CD4-positive, alpha-beta T cell (primary cell): Measurements from ENCODE around the gene AGFG2. TPM values are rescaled to one million over a fixed set of nuclear protein-coding genes. Genes with fewer than 3 reads are reported as not detected.

Source experiments
- ATAC-seq: fragments of 200-7000 bp; cut with Tn5 transposase; one replicate; pipeline ENCODE4 v1.10.0; 2022; ENCODE audit warnings: mild to moderate bottlenecking; ENCODE audit not compliant: poor library complexity
- CTCF ChIA-PET: fragments of 350-600 bp; sonication (Branson Sonifier 250); formaldehyde crosslinking; loops from one replicate; lab custom pipeline; 2021; ENCODE audit warnings: antibody characterized with exemption, inconsistent platforms; lab: Charles Lee
- POLR2A ChIA-PET: fragments of 350-600 bp; sonication (Branson Sonifier 250); formaldehyde crosslinking; loops from one replicate; lab custom pipeline; 2021; ENCODE audit warnings: antibody characterized with exemption, inconsistent platforms; lab: Charles Lee
- DNase-seq, 14 experiments: peaks; one replicate each; pipeline ENCODE4 v3.0.0-alpha.2; 2013 to 2020; ENCODE audit warnings: mixed read lengths in 2 of 14
- H3K27ac ChIP-seq, 2 donors: one replicate each; pipeline versions ENCODE4 v1.5.1 to v1.7.0; 2013; ENCODE audit warnings: low read length in 2 of 2, low read depth in 1 of 2, mild to moderate bottlenecking in 1 of 2
- H3K27me3 ChIP-seq, 2 experiments: 1 replicate in 1 of 2; 2 replicates in 1 of 2; pipeline versions ENCODE4 v1.6.1 to v1.7.0; 2013; ENCODE audit warnings: low read length in 2 of 2, control low read depth in 1 of 2, mild to moderate bottlenecking in 1 of 2, moderate library complexity in 1 of 2; ENCODE audit not compliant: insufficient read depth in 2 of 2, control insufficient read depth in 1 of 2
- H3K36me3 ChIP-seq: one replicate; pipeline ENCODE4 v1.6.1; 2013; ENCODE audit warnings: low read length, control low read depth; ENCODE audit not compliant: insufficient read depth
- H3K4me1 ChIP-seq: one replicate; pipeline ENCODE4 v1.6.1; 2013; ENCODE audit warnings: low read length, control low read depth; ENCODE audit not compliant: insufficient read depth
- H3K4me3 ChIP-seq: one replicate; pipeline ENCODE4 v1.5.1; 2013; ENCODE audit warnings: mild to moderate bottlenecking, low read length, moderate library complexity
- H3K9me3 ChIP-seq, 2 experiments: 1 replicate in 1 of 2; 2 replicates in 1 of 2; pipeline versions ENCODE4 v1.6.1 to v1.7.0; 2013; ENCODE audit warnings: low read length in 2 of 2, mild to moderate bottlenecking in 2 of 2, control low read depth in 1 of 2, moderate library complexity in 1 of 2; ENCODE audit not compliant: control insufficient read depth in 1 of 2, insufficient read depth in 1 of 2
- H3K27ac Mint-ChIP-seq: one replicate; pipeline ENCODE4 v1.8.0; 2020; ENCODE audit warnings: mixed read lengths
- H3K27me3 Mint-ChIP-seq: one replicate; pipeline ENCODE4 v1.8.0; 2021; ENCODE audit warnings: mixed read lengths
- H3K36me3 Mint-ChIP-seq: one replicate; pipeline ENCODE4 v1.8.0; 2021; ENCODE audit warnings: low read depth, mixed read lengths
- H3K4me1 Mint-ChIP-seq: one replicate; pipeline ENCODE4 v1.8.0; 2021; ENCODE audit warnings: low read depth, mixed read lengths
- H3K4me3 Mint-ChIP-seq: one replicate; pipeline ENCODE4 v1.8.0; 2020; ENCODE audit warnings: mild to moderate bottlenecking, mixed read lengths
- H3K9me3 Mint-ChIP-seq: one replicate; pipeline ENCODE4 v1.8.0; 2020; ENCODE audit warnings: mixed read lengths
- CTCF ChIP-seq: fragments of 200-600 bp; IDR thresholded peaks from one replicate; pipeline ENCODE4 v1.8.0; 2022; ENCODE audit warnings: antibody characterized with exemption, mild to moderate bottlenecking
- intact Hi-C, 2 experiments: fragments of 100-400 bp; cut with DNase I in 1 of 2; cut with micrococcal nuclease in 1 of 2; formaldehyde crosslinking; loops; one replicate each; pipeline versions ENCODE4 v1.15.1 to v1.9.0; 2023 to 2025; cut with DNase I, micrococcal nuclease
- polyA plus RNA-seq, 2 donors: library from polyadenylated mRNA; unstranded; fragments of 120-200 nt; gene quantifications; one replicate each; pipeline ENCODE4 v1.2.1, GENCODE V29; 2013
- total RNA-seq, 174 experiments: library from RNA in 2 of 174; stranded (reverse) in 2 of 174; gene quantifications; one replicate each; pipeline ENCODE4 v1.2.3 and lab custom pipeline; 2021 to 2026

The AGFG2 gene
- total RNA-seq (1 to 10 TPM; 6.6 to 9.9 TPM), total RNA-seq (lab: John Stamatoyannopoulos, UW) (3.3 to 72.2 (median 37.3) reads per million in 172 experiments)
- polyA plus RNA-seq (2013, experiment 1 of 2), result 40.0 TPM
- polyA plus RNA-seq (2013, experiment 2 of 2), result 44.0 TPM

DNA sequence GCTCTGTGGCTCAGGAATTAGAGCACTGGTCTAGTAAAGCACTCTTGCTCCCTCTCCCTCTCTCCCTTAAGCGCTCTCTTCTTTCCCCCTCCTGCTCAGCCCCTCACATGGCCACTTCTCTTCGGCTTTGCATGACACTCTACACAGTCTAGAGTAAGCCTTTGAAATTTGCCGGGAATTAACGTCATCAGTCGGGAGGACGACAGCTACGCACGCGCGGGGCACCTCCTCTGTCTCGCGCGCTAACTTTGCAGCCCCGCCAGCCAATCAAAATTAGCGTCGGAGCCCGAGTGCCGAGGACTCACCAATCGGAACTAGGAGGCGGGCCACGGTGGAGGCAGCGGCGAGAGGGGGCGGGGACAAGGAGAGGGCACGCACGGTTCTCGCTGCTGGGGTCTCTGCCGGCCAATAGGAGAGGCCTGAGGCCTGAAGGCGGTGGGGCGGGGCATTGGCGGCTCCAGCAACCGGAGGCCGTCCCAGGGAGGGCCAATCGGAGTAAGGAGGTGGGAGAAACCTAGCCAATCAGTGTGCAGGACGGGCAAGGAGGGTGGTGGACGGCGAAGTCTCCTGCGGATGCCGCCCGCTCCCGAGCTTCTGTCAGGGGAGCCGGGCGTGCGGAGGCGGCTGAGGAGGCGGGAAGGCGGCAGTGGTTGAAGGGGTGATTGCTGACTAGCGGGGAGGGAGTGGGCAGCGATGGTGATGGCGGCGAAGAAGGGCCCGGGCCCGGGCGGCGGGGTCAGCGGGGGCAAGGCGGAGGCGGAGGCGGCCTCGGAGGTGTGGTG is at the start of gene AGFG2:
Gene AGFG2, plus strand, starts transcription at position 550 of the 782 bp plus-strand sequence. Its CDS starts 144 bp downstream, at position 694.
- ATAC-seq, result peak; percentile 94
- intact Hi-C loops, result loop anchor here (2.0 to 5.0 kb wide), 3 partner anchors 20 to 57 kb away; partner anchors contain the start of genes FBXO24 (in 1 of the 2), LRCH4 (in 1 of the 2) and NYAP1 (in 1 of the 2)
- Mint-ChIP-seq H3K9me3 (no peaks in the 10 kb centered on the region), H3K36me3 (peaks cover 5% of the 10 kb centered on the region), H3K4me1 (peaks cover 48% of the 10 kb centered on the region), H3K27ac (peak within 1 kb of the TSS; percentile 77), H3K27me3 (no peaks in the 10 kb centered on the region), H3K4me3 (peak within 1 kb of the TSS; percentile 99)
- peak; percentile 100 for DNase-seq
- H3K27me3 ChIP-seq, result no peaks in the 10 kb centered on the region
- POLR2A ChIA-PET, result interaction anchor here (0.6 to 2.7 kb wide), 21 partner anchors 10 to 381 kb away, joined by 3 to 32 read pairs (median 5); partner anchors contain the start of genes FBXO24, GIGYF1, LRCH4 and MOSPD3
- H3K4me3 ChIP-seq, result peak within 1 kb of the TSS; percentile 73
- H3K36me3 ChIP-seq, result no peaks in the 10 kb centered on the region
- no peak for TF ChIP-seq CTCF
- H3K4me1 ChIP-seq, result peaks cover 44% of the 10 kb centered on the region
- H3K27ac ChIP-seq, result peak within 1 kb of the TSS in 1 of 2 donors; percentile 41
- CTCF ChIA-PET, result interaction anchor here (0.5 to 6.4 kb wide), 4 partner anchors 12 to 101 kb away, joined by 3 to 48 read pairs (median 3); no protein-coding TSS in a partner anchor
- no peaks in the 10 kb centered on the region for H3K9me3 ChIP-seq

DNA sequence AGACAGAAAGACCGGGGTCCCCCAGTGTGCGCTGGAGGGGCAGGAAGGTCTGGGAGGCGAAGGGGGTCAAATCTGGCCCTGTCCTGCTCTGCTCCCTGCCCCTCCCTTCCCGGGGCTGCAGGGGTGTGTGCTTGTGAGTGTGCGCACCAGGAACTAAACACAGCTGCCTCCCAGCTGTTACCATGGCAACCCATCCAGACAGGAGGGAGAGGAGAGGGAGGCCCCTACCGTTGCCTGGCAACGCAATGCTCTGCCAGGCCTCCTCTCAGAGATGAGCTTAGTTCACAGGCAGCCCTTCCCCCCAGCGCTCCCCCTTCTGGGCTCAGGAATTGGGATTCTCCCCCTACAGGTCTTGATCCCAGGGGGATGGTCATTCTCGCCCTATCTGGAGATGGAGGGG is 49.2 kb upstream of the AGFG2 start:
- Mint-ChIP-seq H3K27me3 (no peaks in the 10 kb centered on the region), H3K9me3 (no peaks in the 10 kb centered on the region), H3K36me3 (no peaks in the 10 kb centered on the region), H3K27ac (peak overlapping the region; percentile 33), H3K4me3 (no peak overlapping the region), H3K4me1 (peaks cover 27% of the 10 kb centered on the region)
- H3K36me3 ChIP-seq, result no peaks in the 10 kb centered on the region
- CTCF ChIA-PET, result interaction anchor here (1.2 kb wide), 1 partner anchor 70 kb away, joined by 3 read pairs; no protein-coding TSS in a partner anchor
- H3K27ac ChIP-seq, result no peak overlapping the region
- DNase-seq (peak in 8 of 14 experiments; percentile 23 to 83 (median 44)), ATAC-seq (peak; percentile 37)
- no peaks in the 10 kb centered on the region for H3K9me3 ChIP-seq
- no peaks in the 10 kb centered on the region for H3K27me3 ChIP-seq
- POLR2A ChIA-PET, result interaction anchor here (0.6 kb wide), 1 partner anchor 96 kb away, joined by 3 read pairs; the partner anchor contains the start of gene FBXO24
- no peak for TF ChIP-seq CTCF
- H3K4me3 ChIP-seq, result no peak overlapping the region
- H3K4me1 ChIP-seq, result peaks cover 29% of the 10 kb centered on the region
- intact Hi-C loops, result no loop called here

DNA sequence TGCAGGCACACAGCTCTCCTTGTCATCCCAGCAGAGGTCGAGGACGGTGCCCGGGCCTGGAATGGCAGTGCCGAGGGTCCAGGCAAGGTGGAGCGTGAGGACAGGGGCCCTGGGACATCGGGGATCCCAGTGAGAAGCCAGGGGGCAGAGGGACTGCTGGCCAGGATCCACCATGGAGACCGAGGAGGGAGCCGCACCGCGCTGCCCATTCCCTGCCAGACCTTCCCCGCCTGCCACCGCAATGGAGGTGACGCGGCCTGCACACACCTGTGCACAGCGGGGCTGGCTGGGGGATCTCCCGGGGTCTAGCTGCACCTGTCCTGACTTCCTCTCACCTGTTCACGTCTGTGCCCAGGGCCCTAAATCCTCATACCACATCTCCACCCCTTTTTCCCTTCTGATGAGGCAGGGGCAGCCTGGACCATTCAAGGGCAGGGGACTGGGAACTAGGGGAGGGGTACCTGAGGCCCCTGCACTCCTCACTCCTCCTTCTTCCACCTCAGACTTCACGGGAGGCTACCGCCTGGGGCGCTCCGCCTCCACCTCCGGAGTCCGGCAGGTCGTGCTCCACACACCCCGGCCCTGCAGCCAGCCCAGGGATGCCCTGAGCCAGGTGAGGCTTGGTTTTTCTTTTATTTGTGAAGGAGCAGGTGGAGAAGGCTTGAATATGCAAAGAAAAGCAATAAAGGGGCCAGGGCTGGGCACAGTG is 48.4 kb upstream of the AGFG2 start:
- POLR2A ChIA-PET, result interaction anchor here (0.6 kb wide), 1 partner anchor 96 kb away, joined by 3 read pairs; the partner anchor contains the start of gene FBXO24
- Mint-ChIP-seq H3K4me1 (peaks cover 27% of the 10 kb centered on the region), H3K27ac (peak overlapping the region; percentile 33), H3K36me3 (no peaks in the 10 kb centered on the region), H3K9me3 (no peaks in the 10 kb centered on the region), H3K27me3 (no peaks in the 10 kb centered on the region), H3K4me3 (no peak overlapping the region)
- TF ChIP-seq CTCF, result no peak
- CTCF ChIA-PET, result interaction anchor here (1.2 kb wide), 1 partner anchor 69 kb away, joined by 3 read pairs; no protein-coding TSS in a partner anchor
- H3K4me3 ChIP-seq, result no peak overlapping the region
- peaks cover 29% of the 10 kb centered on the region for H3K4me1 ChIP-seq
- H3K9me3 ChIP-seq, result no peaks in the 10 kb centered on the region
- no peak for ATAC-seq
- H3K36me3 ChIP-seq, result no peaks in the 10 kb centered on the region
- H3K27ac ChIP-seq, result no peak overlapping the region
- DNase-seq, result no peak
- intact Hi-C loops, result no loop called here
- no peaks in the 10 kb centered on the region for H3K27me3 ChIP-seq
